ENCODE results near the gene CATSPER3.
A peak's percentile ranks its signal among the peaks of the same experiment; 100 is the strongest.

CATSPER3 gene

GRCh38 chr5:135048286-135048685 is 80.6 kb downstream of the CATSPER3 start:
- no peak for DNase-seq

- DNase-seq: no peak
Measured at GRCh38 chr5:135048930-135049329, 81.2 kb downstream of the CATSPER3 start.

DNA sequence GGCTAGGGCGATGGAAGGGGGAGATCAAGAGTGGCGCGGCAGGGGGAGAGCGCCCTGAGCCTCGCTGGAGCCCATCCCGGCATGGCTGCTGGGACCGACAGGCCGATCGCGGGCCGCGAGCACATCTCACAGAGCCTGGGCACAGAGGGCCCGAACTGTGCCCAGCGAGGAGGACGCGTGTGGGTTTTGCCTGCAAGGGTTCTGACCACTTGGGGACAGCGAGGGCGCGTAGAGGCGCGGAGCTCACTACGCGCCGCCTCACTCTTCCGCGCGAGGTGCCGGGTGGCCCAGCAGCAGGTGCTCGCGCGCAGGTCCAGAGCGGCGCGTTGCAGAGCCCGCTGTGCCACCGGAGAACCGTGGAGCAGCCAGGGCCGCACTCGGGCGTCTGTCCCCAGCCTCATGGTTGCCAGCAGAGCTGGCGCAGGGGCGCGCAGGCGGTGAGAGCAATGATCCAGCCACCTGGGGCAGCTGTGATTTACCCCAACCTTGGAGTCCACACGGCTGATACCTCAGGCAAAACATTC is 82.6 kb downstream of the CATSPER3 start:
- no peak for DNase-seq

GRCh38 chr5:135051399-135051798 is 83.7 kb downstream of the CATSPER3 start:
- DNase-seq: no peak

DNA sequence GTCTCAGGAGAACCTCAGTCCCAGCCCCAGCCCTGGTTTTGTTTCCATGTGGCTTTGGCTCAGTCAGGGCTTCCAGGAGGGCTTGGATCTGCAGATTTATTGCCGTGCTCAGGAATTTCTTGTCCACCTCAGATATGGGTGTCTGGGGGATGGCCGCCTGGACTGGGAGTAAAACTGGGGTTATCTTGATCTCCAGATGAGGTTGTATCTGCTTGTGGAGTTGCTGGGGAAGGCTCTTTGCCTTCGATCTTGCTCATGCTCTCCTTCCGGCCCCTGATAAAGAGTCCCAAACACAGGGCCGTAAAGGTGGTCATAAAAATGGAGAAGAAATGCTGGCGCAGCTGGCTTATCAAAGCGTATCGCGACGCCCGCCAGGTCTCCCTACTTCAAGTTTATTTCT is 84.2 kb downstream of the CATSPER3 start:
- no peak for DNase-seq

DNA sequence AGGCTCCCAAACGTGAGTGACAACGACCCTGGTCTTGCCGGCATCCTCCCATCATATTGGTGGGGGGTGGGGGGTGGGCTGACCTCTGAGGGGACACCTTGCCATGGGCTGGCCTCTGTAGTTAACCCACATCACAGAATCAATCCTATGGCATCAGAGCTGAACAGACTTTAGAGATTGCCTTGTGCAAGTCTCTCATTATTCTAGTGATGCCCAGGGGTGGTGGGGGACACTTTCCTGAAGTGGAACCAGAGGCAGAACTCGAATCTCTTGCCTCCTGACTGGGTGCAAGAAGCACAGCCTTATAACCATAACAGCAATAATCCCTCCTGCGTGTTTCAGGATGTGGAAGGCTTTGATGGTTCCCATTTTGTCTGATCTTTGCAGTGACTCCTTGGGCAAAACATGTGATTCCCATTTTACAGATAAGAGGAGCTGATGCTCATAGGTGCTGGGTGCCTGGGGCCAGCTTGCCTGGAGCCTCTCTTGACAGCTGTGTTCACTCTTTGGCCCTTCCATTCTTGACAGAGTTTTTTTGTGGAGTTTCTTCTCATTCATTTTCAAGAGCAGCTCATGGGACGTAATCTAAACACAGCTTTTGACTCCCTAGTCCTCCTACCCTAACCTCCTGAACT is 84.9 kb downstream of the CATSPER3 start:
- DNase-seq: no peak

DNA sequence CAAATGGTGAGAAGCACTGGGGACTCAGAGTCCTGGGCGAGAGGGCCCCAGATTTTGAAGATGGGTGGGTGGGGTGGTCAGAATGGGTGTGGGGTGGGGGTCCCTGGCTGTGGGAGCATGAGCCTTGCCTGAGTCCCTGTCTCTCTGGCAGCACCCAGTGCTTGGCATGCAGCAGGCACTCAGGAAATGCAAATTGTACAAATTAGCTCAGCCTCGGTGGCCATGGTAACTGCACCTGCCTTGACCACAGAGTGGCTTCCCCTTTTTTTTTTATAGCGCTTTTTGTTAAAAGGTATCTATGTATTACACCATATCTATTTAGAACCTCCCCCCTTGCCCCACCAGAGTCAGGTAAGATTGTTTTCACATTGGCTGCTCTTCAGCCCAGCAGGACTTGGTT is 85.6 kb downstream of the CATSPER3 start:
- DNase-seq: peak; percentile 20

- no peak for DNase-seq
Measured at GRCh38 chr5:135053989-135054388, 86.3 kb downstream of the CATSPER3 start.

- DNase-seq: no peak
Measured at GRCh38 chr5:135054546-135054945, 86.8 kb downstream of the CATSPER3 start.

GRCh38 chr5:135055396-135055795 is 87.7 kb downstream of the CATSPER3 start:
- no peak for DNase-seq

DNA sequence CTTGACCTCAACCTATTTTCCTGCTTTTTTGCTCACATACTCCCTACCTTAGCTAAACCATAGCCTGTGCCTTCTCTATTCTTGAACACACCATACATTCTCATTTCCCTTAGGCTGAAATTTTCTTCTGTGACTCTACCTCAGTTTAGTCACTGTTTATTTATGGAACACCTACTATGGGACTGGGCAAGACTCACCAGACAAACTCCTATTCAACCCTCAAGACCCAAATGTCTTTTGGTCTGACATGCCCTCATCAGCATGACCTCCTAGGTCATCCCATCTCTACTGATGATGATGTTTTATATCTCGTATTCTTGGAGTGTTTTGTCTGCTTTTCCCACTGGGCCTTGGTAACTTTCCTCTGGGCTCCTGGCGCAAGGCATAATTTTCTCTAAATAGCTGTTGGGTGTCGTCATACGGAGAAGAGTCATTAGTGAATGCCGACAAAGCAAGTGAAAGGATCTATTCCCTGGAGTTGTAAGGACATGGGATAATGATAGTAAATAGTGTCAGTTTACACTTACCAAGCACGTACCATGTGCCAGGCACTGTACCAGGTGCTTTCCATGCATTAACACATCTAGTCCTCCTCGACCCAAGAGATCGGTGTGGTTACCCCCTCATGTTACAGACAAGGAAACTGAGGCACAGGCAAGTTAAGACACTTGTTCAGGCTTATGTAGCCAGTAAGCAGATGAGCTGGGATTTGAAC is 88.8 kb downstream of the CATSPER3 start:
- DNase-seq: no peak

DNA sequence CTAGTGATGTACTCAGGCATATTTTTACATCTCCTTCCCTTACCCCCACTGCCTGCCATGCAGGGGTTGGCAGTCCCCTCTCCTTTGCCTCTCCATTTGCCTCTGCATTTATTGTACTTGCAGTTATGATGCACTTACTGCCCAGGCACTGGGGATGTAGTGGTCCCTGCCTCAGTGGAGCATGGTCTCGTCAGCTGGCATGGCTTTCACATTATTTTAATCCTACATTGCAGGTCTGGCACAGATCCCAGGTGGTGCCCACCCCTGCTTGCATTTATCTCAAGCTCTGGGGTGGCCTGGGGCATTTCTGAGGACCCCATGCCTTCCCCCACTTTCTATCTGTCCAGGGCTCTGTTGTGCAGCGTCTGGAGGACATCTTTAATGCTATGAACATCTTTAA is 89.5 kb downstream of the CATSPER3 start:
- DNase-seq: no peak

DNA sequence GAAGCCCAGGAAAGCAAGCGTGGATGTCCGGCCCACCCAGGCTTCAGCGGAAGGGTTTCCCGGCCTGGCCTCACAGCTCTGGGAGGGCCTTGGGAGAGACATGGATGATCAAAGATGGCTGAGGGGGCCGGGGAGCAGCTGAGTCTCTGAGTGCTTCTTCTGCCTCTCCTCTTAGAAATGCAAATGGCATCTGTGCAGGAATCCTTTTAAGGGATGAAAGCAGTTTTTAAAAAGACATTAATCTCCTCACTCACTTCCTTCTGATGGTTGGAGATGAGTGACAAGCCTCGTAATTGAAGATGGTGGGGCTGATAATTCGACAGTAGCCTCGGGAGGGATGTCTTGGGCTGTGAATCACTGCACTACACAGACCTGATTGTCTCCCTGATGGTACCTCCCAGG is 90.6 kb downstream of the CATSPER3 start:
- no peak for DNase-seq

DNA sequence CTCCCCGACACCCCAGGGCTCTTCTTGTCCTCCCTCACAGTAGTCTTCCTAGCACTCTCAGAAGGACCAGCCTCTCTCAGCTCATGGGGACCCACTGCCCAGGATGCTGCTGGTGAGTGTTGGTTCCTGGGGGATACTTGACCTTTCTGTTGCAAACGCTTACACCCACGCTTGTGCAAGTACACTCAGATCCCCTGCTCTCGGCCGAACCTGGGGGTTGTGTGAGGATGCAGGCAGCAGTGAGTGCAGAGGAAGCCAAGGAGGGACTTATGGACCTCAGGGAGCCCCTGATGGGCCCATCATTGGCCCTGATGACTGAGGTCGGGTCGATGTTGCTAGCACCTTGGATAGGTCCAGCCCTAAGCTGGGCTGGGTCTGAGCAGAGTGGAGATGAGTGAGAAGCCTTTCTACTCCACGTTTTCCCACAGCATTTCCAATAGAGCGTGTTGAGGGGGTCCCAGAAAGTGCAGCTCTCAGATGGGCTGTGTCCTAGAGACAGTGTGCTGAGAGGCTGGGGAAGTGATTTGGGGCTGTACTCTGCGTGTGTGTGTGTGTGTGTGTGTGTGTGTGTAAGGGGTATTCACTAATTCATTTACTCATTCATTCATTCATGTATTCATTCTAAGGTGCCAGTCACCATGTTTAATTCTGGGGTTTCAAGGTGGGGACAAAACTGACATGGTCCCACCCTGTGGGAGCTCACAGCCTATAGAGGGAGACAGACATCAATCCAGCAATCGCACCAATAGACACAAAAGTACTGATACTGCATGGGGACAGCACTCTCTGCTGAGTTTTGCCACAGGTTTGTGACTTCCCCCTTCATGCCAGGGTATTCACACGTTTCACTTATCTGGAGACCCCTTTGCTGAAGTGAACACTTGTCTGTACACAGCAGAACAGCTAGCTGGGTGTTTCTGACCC is 91.6 kb downstream of the CATSPER3 start:
- peak; percentile 25 for DNase-seq

DNA sequence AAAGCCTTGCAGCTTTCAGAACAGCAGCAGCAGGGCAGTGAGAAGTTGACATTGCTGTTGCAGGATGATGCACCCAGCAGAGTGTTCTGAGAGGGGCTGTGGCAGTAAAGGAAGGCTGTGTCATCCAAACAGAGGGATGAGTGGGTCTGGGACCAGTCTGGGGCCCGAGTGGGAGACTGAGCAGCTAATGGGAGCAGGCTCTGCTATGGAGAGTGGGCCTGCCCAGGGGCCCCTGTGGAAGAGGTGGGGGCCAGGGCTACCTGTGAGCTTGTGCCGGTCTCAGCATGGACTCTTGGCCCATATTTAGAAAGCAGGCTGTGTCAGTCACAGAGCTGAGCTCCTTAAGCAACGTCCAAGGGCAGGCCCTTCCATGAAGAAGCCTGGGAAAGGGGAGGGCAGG is 92.3 kb downstream of the CATSPER3 start:
- DNase-seq: no peak

DNA sequence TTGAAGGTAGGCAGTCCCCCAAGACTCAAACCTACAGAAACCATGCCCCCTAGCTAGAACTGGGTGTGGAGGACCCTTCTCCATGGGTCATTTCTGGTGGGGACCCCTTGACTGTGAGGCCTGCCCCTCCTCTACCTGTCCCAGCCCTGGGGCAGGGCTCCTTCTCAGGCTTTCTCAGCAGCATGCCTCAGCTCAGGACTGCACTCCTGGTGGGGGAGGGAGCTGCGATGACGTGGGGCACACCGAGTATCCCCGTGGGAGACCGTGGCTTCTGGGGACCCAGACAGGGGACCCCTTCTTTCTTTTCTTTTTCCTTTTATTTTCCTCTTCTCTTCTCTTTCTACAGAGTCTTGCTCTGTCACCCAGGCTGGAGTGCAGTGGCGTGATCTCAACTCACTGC is 93.3 kb downstream of the CATSPER3 start:
- no peak for DNase-seq
